Measurements from ENCODE around the gene CMPK1. TPM values are rescaled to one million over a fixed set of nuclear protein-coding genes. Genes with fewer than 3 reads are reported as not detected.
A peak's percentile ranks its signal among the peaks of the same experiment; 100 is the strongest.

The CMPK1 gene
- total RNA-seq, 1 experiment from 2014 or later = 117 TPM

DNA sequence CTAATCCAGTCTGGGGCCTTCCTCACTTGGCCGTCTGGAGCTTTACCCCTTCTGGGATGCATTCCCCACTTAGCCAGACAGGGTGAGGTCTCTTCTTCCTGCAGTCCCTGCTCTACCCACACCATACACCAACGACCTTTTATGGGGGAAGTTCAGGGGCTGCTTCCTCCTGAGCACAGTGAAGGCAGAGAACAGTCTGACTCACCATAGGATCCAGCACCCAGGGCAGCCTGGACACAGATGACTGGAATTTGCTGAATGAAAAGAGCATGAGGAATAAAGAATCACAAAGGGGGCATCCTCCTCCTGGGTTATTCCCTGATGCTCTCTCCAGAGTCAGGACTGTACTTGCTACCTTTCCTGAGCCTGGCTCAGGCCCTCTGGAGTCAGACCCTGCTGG is 77.8 kb downstream of the CMPK1 start:
- peak overlapping the region; percentile 37 for H3K27ac ChIP-seq
- H3K27me3 ChIP-seq (replicated peaks) = no peaks in the 10 kb centered on the region
- H3K9me3 ChIP-seq (replicated peaks) = no peaks in the 10 kb centered on the region
- peaks cover 64% of the 10 kb centered on the region for H3K4me1 ChIP-seq (replicated peaks)
- H3K4me3 ChIP-seq = no peak overlapping the region
- peaks cover 47% of the 10 kb centered on the region for H3K36me3 ChIP-seq
- DNase-seq (ENCODE audit: low read depth in 1 of 2, low spot score in 2 of 2) = peak; percentile 73 to 75

DNA sequence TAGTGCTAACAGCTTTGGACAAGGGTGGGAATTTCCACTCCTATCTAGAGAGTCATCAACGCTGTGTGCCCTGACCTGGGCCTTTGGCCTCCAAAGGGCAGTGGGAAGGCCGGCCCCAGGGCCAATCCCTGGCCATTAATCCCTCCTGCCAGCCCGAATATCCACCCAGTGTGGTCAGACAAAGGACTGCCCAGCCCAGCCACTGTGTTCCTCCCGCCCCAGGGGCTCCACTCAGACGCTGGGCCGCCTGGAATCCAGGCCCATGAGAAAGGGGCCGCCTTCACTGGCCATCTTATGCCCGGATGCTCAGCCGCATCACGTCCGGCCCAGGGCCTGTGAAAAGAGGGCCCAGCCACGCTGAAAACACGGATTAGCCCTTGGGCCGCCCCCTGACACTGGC is 78.8 kb downstream of the CMPK1 start:
- H3K4me3 ChIP-seq = no peak overlapping the region
- peaks cover 45% of the 10 kb centered on the region for H3K36me3 ChIP-seq
- no peaks in the 10 kb centered on the region for H3K9me3 ChIP-seq (replicated peaks)
- peaks cover 54% of the 10 kb centered on the region for H3K4me1 ChIP-seq (replicated peaks)
- peak overlapping the region; percentile 37; the same call in 1 of the 2 replicates for H3K27ac ChIP-seq
- no peaks in the 10 kb centered on the region for H3K27me3 ChIP-seq (replicated peaks)
- DNase-seq (ENCODE audit: low read depth in 1 of 2, low spot score in 2 of 2) = no peak

DNA sequence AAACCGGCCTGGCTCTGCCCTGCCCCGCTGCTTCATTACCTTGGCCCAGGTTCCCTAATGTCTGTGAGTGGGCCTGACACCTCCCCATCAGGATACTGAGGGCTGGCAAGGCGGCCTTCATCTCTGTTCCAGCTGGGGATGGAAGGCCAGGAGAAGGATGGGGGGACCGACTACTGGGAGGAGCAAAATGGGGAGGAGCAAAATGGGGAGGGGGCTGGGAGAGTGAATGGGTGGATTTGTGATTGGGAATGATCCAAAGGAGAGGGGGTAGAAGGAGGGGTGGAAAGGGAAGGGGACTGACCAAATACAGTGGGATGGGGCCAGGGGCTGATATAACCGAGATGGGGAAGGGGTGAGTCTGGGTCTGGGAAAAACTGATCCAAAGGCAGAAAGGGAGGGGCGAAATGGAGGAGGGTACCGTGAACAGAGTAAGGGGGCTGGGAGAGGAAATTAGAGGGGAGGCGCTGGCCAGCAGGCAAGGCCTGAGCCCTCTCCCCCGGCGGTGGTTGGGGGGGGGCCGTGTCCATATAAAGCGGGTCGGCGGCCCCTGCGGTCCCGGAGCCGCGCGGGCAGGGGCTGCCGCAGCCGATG is 82.2 kb downstream of the CMPK1 start, which contains the start of gene FOXE3:
Gene FOXE3 (plus strand): TSS at position 558 of the 591 bp plus-strand sequence. CDS start 31 bp downstream, at position 589.
- no peaks in the 10 kb centered on the region for H3K9me3 ChIP-seq (replicated peaks)
- no peaks in the 10 kb centered on the region for H3K27me3 ChIP-seq (replicated peaks)
- H3K27ac ChIP-seq = no peak within 1 kb of the TSS
- no peak for DNase-seq (ENCODE audit: low read depth in 1 of 2, low spot score in 2 of 2)
- H3K36me3 ChIP-seq = peaks cover 54% of the 10 kb centered on the region
- H3K4me3 ChIP-seq = no peak within 1 kb of the TSS
- peaks cover 30% of the 10 kb centered on the region for H3K4me1 ChIP-seq (replicated peaks)

DNA sequence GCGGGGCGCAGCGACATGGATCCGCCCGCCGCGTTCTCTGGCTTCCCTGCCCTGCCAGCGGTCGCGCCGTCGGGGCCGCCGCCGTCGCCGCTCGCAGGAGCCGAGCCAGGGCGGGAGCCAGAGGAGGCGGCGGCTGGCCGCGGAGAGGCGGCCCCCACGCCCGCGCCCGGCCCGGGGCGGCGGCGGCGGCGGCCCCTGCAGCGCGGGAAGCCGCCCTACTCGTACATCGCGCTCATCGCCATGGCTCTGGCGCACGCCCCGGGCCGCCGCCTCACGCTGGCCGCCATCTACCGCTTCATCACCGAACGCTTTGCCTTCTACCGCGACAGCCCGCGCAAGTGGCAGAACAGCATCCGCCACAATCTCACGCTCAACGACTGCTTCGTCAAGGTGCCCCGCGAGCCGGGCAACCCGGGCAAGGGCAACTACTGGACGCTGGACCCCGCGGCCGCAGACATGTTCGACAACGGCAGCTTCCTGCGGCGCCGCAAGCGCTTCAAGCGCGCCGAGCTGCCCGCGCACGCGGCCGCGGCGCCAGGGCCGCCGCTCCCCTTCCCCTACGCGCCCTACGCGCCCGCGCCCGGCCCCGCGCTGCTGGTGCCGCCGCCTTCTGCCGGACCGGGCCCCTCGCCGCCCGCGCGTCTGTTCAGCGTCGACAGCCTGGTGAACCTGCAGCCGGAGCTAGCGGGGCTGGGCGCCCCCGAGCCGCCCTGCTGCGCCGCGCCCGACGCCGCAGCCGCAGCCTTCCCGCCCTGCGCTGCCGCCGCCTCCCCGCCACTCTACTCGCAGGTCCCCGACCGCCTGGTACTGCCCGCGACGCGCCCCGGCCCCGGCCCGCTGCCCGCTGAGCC is 83.0 kb downstream of the CMPK1 start:
- no peaks in the 10 kb centered on the region for H3K27me3 ChIP-seq (replicated peaks)
- no peaks in the 10 kb centered on the region for H3K9me3 ChIP-seq (replicated peaks)
- H3K4me3 ChIP-seq = no peak overlapping the region
- no peak for DNase-seq (ENCODE audit: low read depth in 1 of 2, low spot score in 2 of 2)
- H3K27ac ChIP-seq = no peak overlapping the region
- H3K4me1 ChIP-seq (replicated peaks) = peaks cover 23% of the 10 kb centered on the region
- H3K36me3 ChIP-seq = peaks cover 50% of the 10 kb centered on the region

DNA sequence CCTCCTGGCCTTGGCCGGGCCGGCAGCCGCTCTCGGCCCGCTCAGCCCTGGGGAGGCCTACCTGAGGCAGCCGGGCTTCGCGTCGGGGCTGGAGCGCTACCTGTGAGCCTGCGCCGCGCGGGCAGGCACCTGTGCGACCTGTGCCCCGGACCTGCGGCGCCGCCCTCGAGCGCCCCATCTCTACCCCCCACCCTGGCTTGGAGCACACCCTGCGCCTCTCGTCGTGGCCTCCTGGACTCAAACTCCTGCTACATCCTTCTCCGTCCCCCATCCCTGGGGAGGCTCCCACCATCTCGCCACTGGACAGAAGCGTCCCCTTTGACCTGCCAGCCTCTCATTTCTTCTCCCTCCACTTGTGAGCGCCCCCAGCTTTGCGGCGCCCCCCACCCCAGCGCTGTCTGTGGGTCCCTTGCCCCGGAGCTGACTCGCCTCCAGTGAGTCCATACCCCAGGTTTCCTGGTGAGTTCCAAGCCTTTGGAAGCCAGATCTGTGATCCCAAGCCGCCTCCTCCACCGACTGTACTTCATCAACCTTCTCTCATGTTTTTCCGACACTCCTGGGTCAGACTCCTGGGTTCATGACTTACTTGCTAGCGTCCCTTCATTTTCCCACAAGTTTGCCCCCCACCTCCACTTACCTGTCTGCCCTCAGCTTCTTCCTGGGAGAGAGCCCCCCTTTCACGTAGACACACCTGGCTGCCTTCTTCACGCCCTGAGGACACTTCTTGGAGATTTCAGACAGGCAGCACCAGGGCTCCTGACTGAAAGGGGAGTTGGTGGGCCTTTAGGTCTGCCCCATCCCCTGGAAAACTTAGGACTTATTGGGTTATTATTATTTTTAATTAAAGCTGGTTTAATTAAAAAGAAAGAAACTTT is 83.8 kb downstream of the CMPK1 start:
- Histone ChIP-seq H3K4me1 (replicated peaks) (peaks cover 14% of the 10 kb centered on the region), H3K4me3 (no peak overlapping the region), H3K27ac (no peak overlapping the region), H3K36me3 (peaks cover 49% of the 10 kb centered on the region), H3K27me3 (replicated peaks) (no peaks in the 10 kb centered on the region), H3K9me3 (replicated peaks) (no peaks in the 10 kb centered on the region)
- DNase-seq (ENCODE audit: low read depth in 1 of 2, low spot score in 2 of 2) = no peak

DNA sequence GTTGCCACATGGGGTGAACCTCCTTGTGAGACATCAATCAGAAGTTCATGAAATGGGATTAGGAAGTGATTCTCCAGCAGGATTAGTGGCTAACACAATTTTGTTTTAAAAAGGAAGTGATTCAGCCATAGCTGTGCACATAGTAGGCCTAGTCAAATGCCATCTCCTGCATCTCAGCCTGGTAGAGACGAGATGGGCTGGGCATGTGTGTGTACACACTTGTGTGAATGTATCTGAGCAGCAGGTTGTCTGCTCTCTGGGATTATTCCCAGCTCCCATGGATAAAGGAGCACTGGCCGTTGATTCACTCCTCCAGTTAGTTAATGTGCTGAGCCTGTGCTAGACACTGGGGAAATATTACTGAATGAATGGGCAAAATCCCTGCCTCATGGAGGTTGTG is 84.5 kb downstream of the CMPK1 start:
- Histone ChIP-seq H3K27ac (no peak overlapping the region), H3K4me3 (no peak overlapping the region), H3K4me1 (replicated peaks) (peaks cover 9% of the 10 kb centered on the region), H3K36me3 (peaks cover 45% of the 10 kb centered on the region), H3K9me3 (replicated peaks) (no peaks in the 10 kb centered on the region), H3K27me3 (replicated peaks) (no peaks in the 10 kb centered on the region)
- DNase-seq (ENCODE audit: low read depth in 1 of 2, low spot score in 2 of 2) = no peak

DNA sequence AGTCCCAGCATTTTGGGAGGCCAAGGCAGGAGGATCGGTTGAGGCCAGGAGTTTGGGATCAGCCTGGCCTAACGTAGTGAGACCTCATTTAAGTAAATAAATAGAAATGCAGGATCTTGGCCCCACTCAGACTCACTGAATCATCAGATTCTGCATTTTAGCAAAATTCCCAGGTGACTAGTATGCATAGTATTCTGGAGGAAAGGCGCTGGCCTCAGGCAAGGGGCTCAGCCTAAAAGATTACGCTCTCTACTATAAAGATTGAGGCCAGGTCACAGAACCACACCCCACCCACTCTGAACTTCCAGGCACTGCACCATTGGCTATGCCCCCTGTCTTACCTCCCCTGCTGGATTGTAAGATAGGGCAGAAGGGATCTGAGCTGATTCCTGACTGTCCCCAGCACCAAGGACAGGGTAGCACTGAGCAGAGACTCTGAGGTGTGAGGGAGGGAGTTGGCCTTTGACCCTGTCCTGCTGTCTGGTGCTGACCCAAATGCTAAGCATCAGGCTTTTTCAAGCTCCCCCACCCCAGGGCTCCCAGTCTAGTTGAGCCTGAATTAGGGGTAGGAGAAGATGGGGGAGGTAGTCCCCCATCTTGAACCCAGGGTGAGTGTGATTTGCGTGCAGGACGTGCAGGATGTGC is 85.2 kb downstream of the CMPK1 start:
- H3K9me3 ChIP-seq (replicated peaks) = no peaks in the 10 kb centered on the region
- DNase-seq (ENCODE audit: low read depth in 1 of 2, low spot score in 2 of 2) = no peak
- peaks cover 9% of the 10 kb centered on the region for H3K4me1 ChIP-seq (replicated peaks)
- H3K27ac ChIP-seq = no peak overlapping the region
- H3K27me3 ChIP-seq (replicated peaks) = no peaks in the 10 kb centered on the region
- peaks cover 42% of the 10 kb centered on the region for H3K36me3 ChIP-seq
- no peak overlapping the region for H3K4me3 ChIP-seq

DNA sequence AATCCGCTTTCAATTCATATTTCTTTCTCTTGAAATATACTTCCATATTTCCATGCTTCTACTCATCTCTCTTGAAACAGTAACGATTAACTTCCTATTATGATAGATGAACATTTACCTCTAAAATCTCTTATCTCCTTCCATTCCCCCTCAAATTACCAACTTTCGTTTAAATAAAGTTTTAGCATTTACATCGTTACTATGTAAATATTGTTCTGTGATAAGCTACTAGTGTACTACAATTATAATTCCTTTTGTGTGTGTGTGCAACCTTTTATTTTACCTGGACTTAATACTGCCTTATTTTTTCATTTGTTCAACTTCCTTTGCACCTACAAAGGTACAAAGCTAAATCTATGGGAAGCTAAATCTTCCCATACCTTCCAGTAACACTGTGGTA is 87.0 kb downstream of the CMPK1 start:
- H3K4me3 ChIP-seq = no peak overlapping the region
- H3K27me3 ChIP-seq (replicated peaks) = no peaks in the 10 kb centered on the region
- no peaks in the 10 kb centered on the region for H3K9me3 ChIP-seq (replicated peaks)
- peaks cover 47% of the 10 kb centered on the region for H3K36me3 ChIP-seq
- no peak for DNase-seq (ENCODE audit: low read depth in 1 of 2, low spot score in 2 of 2)
- peaks cover 16% of the 10 kb centered on the region for H3K4me1 ChIP-seq (replicated peaks)
- H3K27ac ChIP-seq = no peak overlapping the region

DNA sequence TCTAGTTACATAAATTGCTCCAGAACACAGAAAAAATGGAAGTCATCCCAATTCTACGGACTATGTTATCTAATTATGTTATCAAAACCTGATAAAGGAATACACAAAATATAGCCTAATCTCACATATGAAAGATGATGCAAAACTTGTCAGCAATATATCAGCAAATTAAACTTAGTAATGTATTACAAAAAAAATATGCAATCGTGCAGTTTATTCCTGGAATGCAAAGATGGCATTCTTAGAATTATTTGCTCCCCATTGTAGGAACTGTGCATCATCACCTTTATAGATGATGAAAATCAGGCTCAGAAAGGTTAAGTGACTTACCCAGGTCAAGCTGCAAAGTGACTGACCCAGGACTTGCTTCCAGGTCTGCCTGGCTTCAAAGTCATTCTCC is 90.3 kb downstream of the CMPK1 start:
- Histone ChIP-seq H3K9me3 (replicated peaks) (no peaks in the 10 kb centered on the region), H3K27ac (no peak overlapping the region), H3K36me3 (peaks cover 68% of the 10 kb centered on the region), H3K4me3 (no peak overlapping the region), H3K4me1 (replicated peaks) (peaks cover 27% of the 10 kb centered on the region), H3K27me3 (replicated peaks) (no peaks in the 10 kb centered on the region)
- no peak for DNase-seq (ENCODE audit: low read depth in 1 of 2, low spot score in 2 of 2)

DNA sequence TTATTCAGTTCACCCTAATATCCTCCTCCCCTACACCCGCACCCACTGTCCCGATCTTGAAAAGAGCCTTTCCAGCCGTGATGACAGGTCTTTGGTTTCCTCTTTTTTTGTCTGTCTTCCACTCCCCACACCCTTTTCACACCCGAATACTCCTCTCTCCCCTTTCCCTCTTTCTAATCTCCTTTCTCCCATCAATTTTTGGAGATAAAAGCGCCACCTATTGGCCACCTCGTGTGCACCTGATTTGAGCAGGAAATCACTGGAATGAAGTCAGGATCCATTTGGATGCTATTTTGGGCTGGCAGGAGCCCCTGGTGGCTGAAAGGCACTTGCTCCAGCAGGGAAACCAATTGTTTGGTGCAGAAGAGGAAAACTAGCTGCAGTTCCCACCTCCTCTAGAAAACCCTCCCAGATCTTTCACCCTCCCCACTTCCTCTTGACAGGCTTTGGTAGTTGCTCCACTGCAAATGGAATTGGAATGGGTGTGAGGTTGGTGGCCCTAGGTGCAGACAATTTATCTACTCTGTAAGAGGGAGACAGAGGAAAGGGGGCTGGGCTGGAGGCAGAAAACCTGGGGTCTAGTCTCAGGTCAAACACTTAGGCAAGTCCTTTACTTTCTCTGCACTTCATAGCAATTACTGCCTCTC is 90.9 kb downstream of the CMPK1 start:
- Histone ChIP-seq H3K9me3 (replicated peaks) (no peaks in the 10 kb centered on the region), H3K36me3 (peaks cover 68% of the 10 kb centered on the region), H3K27ac (no peak overlapping the region), H3K4me3 (no peak overlapping the region), H3K27me3 (replicated peaks) (no peaks in the 10 kb centered on the region), H3K4me1 (replicated peaks) (peaks cover 27% of the 10 kb centered on the region)
- DNase-seq (ENCODE audit: low read depth in 1 of 2, low spot score in 2 of 2) = peak in 1 of 2 experiments; percentile 72

Measured in SJSA1 (cell line).